ENCODE measurements around the gene QSER1.
"Not testable (repeated sequence)": the region's sequence is repeated elsewhere in the genome, so short reads cannot be mapped to it uniquely, and the experiment has no call there.

The QSER1 gene

GRCh38 chr11:32891657-32892354 lies 805 bp upstream of the QSER1 start:
- DNase-seq, result no peak

- no peak for DNase-seq
Measured at GRCh38 chr11:32893093-32893342, 407 bp downstream of the QSER1 start.

- peak; percentile 57 for DNase-seq
Measured at GRCh38 chr11:32893343-32894148, 935 bp downstream of the QSER1 start.

GRCh38 chr11:32894149-32894827 lies 1.7 kb downstream of the QSER1 start:
- peak; percentile 60 for DNase-seq

- no peak for DNase-seq
Measured at GRCh38 chr11:32894921-32895320, 2.3 kb downstream of the QSER1 start.

GRCh38 chr11:32895471-32895870 lies 2.9 kb downstream of the QSER1 start:
- DNase-seq, result no peak

GRCh38 chr11:32897103-32897502 lies 4.5 kb downstream of the QSER1 start:
- DNase-seq, result no peak

- no peak for DNase-seq
Measured at GRCh38 chr11:32899438-32899837, 6.8 kb downstream of the QSER1 start.

- DNase-seq, result no peak
Measured at GRCh38 chr11:32902089-32902665, 9.6 kb downstream of the QSER1 start.

- no peak for DNase-seq
Measured at GRCh38 chr11:32905028-32905667, 12.5 kb downstream of the QSER1 start.

GRCh38 chr11:32908619-32909018 lies 16.0 kb downstream of the QSER1 start:
- DNase-seq, result no peak

- DNase-seq, result no peak
Measured at GRCh38 chr11:32911413-32911812, 18.8 kb downstream of the QSER1 start.

GRCh38 chr11:32913445-32913844 lies 20.8 kb downstream of the QSER1 start:
- DNase-seq, result no peak

GRCh38 chr11:32916361-32916760 lies 23.8 kb downstream of the QSER1 start:
- DNase-seq, result no peak

- DNase-seq, result no peak
Measured at GRCh38 chr11:32916994-32917393, 24.4 kb downstream of the QSER1 start.

- DNase-seq, result no peak
Measured at GRCh38 chr11:32918427-32918826, 25.8 kb downstream of the QSER1 start.

- no peak for DNase-seq
Measured at GRCh38 chr11:32919338-32919737, 26.7 kb downstream of the QSER1 start.

GRCh38 chr11:32920570-32920969 lies 28.0 kb downstream of the QSER1 start:
- no peak for DNase-seq

GRCh38 chr11:32921204-32921603 lies 28.6 kb downstream of the QSER1 start:
- DNase-seq, result no peak

GRCh38 chr11:32931606-32932005 lies 39.0 kb downstream of the QSER1 start:
- no peak for DNase-seq

- no peak for DNase-seq
Measured at GRCh38 chr11:32932196-32932595, 39.6 kb downstream of the QSER1 start.

- no peak for DNase-seq
Measured at GRCh38 chr11:32935462-32936029, 42.9 kb downstream of the QSER1 start.

GRCh38 chr11:32936178-32936577 lies 43.6 kb downstream of the QSER1 start:
- DNase-seq, result not testable (repeated sequence)

All from 8988T (cell line).